OCI-LY1 (cell line): Measurements from ENCODE around the gene GNB5.

Source experiments
- EZH2 ChIP-seq: fragments of 200-600 bp; sonication (generic), shearing (Covaris generic); IDR thresholded peaks from 2 replicates; pipeline ENCODE4 v1.8.0; 2017; ENCODE audit warnings: borderline replicate concordance, mixed run types, mild to moderate bottlenecking, antibody characterized with exemption, low read length, moderate library complexity, mixed read lengths
- TF ChIP-seq, protein P1 (sequence below): fragments of 200-600 bp; sonication (generic), shearing (Covaris generic); IDR thresholded peaks from 2 replicates; pipeline ENCODE4 v1.5.1; 2017; ENCODE audit warnings: mild to moderate bottlenecking, antibody characterized with exemption, low read length, moderate library complexity, mixed read lengths

DNA sequence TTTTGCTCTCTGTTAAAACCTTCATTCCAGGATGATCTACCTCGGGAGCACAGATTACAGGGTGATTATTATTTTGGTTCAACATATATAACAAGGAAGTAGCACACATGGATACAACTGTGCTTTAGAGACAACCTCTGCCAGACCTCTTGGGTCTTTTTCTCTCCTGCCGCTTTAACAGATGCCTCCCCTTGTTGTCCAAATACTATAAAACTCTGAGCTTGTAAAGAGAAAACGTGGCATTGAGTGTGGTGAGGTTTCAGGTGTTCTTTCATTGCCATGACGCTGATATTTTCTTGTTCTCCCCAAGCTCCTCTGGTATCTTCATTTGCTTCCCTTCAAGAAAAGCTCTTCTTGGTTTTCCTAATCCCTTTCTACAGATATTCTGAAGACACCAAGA, 107.6 kb downstream of the GNB5 start:
- TF ChIP-seq, protein P1, sequence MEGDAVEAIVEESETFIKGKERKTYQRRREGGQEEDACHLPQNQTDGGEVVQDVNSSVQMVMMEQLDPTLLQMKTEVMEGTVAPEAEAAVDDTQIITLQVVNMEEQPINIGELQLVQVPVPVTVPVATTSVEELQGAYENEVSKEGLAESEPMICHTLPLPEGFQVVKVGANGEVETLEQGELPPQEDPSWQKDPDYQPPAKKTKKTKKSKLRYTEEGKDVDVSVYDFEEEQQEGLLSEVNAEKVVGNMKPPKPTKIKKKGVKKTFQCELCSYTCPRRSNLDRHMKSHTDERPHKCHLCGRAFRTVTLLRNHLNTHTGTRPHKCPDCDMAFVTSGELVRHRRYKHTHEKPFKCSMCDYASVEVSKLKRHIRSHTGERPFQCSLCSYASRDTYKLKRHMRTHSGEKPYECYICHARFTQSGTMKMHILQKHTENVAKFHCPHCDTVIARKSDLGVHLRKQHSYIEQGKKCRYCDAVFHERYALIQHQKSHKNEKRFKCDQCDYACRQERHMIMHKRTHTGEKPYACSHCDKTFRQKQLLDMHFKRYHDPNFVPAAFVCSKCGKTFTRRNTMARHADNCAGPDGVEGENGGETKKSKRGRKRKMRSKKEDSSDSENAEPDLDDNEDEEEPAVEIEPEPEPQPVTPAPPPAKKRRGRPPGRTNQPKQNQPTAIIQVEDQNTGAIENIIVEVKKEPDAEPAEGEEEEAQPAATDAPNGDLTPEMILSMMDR: no peak
- no peak for TF ChIP-seq EZH2
